ENCODE data around the gene KITLG.
A peak's percentile ranks its signal among the peaks of the same experiment; 100 is the strongest.

- TF ChIP-seq POLR2AphosphoS5 (IDR thresholded peaks at IDR 0.05; ENCODE audit: low read depth, low read length) (no peak), MXI1 (IDR thresholded peaks at IDR 0.05; ENCODE audit: low read depth, low read length) (no peak), MAX (IDR thresholded peaks at IDR 0.05; ENCODE audit: low read depth) (no peak), CHD2 (IDR thresholded peaks at IDR 0.05; ENCODE audit: low read length, partially characterized antibody) (peak; percentile 18), FOXJ3 (CRISPR knock-in tag; IDR thresholded peaks at IDR 0.05) (no peak), RXRA (IDR thresholded peaks at IDR 0.05; ENCODE audit: borderline replicate concordance, low read depth) (no peak)
- TF ChIP-seq, protein P1, sequence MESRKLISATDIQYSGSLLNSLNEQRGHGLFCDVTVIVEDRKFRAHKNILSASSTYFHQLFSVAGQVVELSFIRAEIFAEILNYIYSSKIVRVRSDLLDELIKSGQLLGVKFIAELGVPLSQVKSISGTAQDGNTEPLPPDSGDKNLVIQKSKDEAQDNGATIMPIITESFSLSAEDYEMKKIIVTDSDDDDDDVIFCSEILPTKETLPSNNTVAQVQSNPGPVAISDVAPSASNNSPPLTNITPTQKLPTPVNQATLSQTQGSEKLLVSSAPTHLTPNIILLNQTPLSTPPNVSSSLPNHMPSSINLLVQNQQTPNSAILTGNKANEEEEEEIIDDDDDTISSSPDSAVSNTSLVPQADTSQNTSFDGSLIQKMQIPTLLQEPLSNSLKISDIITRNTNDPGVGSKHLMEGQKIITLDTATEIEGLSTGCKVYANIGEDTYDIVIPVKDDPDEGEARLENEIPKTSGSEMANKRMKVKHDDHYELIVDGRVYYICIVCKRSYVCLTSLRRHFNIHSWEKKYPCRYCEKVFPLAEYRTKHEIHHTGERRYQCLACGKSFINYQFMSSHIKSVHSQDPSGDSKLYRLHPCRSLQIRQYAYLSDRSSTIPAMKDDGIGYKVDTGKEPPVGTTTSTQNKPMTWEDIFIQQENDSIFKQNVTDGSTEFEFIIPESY (IDR thresholded peaks at IDR 0.05; ENCODE audit: borderline replicate concordance, low read depth) = no peak
- TF ChIP-seq, protein P2, sequence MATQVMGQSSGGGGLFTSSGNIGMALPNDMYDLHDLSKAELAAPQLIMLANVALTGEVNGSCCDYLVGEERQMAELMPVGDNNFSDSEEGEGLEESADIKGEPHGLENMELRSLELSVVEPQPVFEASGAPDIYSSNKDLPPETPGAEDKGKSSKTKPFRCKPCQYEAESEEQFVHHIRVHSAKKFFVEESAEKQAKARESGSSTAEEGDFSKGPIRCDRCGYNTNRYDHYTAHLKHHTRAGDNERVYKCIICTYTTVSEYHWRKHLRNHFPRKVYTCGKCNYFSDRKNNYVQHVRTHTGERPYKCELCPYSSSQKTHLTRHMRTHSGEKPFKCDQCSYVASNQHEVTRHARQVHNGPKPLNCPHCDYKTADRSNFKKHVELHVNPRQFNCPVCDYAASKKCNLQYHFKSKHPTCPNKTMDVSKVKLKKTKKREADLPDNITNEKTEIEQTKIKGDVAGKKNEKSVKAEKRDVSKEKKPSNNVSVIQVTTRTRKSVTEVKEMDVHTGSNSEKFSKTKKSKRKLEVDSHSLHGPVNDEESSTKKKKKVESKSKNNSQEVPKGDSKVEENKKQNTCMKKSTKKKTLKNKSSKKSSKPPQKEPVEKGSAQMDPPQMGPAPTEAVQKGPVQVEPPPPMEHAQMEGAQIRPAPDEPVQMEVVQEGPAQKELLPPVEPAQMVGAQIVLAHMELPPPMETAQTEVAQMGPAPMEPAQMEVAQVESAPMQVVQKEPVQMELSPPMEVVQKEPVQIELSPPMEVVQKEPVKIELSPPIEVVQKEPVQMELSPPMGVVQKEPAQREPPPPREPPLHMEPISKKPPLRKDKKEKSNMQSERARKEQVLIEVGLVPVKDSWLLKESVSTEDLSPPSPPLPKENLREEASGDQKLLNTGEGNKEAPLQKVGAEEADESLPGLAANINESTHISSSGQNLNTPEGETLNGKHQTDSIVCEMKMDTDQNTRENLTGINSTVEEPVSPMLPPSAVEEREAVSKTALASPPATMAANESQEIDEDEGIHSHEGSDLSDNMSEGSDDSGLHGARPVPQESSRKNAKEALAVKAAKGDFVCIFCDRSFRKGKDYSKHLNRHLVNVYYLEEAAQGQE (IDR thresholded peaks at IDR 0.05; ENCODE audit: low read depth, low read length) = no peak
- TF ChIP-seq, protein P3, sequence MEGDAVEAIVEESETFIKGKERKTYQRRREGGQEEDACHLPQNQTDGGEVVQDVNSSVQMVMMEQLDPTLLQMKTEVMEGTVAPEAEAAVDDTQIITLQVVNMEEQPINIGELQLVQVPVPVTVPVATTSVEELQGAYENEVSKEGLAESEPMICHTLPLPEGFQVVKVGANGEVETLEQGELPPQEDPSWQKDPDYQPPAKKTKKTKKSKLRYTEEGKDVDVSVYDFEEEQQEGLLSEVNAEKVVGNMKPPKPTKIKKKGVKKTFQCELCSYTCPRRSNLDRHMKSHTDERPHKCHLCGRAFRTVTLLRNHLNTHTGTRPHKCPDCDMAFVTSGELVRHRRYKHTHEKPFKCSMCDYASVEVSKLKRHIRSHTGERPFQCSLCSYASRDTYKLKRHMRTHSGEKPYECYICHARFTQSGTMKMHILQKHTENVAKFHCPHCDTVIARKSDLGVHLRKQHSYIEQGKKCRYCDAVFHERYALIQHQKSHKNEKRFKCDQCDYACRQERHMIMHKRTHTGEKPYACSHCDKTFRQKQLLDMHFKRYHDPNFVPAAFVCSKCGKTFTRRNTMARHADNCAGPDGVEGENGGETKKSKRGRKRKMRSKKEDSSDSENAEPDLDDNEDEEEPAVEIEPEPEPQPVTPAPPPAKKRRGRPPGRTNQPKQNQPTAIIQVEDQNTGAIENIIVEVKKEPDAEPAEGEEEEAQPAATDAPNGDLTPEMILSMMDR (IDR thresholded peaks at IDR 0.05) = no peak
Observed at GRCh38 chr12:88496429-88496828, 83.8 kb downstream of the KITLG start.

Measured in SK-N-SH (cell line).